Adipocyte (in vitro differentiated cells): ENCODE measurements around the gene MSH3.

Experiments used
- DNase-seq: peaks from one replicate; pipeline ENCODE4 v3.0.0-alpha.2; 2015; ENCODE audit warnings: low read depth
- H3K27me3 ChIP-seq: replicated peaks from 2 replicates; pipeline ENCODE4 v1.7.0; 2013; ENCODE audit warnings: mild to moderate bottlenecking, low read length, moderate library complexity; ENCODE audit not compliant: control insufficient read depth, insufficient read depth
- H3K36me3 ChIP-seq: 2 replicates; pipeline ENCODE4 v1.7.0; 2013; ENCODE audit warnings: low read length, mild to moderate bottlenecking, moderate library complexity; ENCODE audit not compliant: control insufficient read depth, insufficient read depth, severe bottlenecking
- H3K4me1 ChIP-seq: 2 replicates; pipeline ENCODE4 v1.7.0; 2013; ENCODE audit warnings: mild to moderate bottlenecking, low read length, moderate library complexity; ENCODE audit not compliant: control insufficient read depth, insufficient read depth
- H3K4me3 ChIP-seq: 2 replicates; pipeline ENCODE4 v1.7.0; 2013; ENCODE audit warnings: mild to moderate bottlenecking, low read length, moderate library complexity
- H3K9ac ChIP-seq: 2 replicates; pipeline ENCODE4 v1.7.0; 2013; ENCODE audit warnings: mild to moderate bottlenecking, low read length, moderate library complexity
- H3K9me3 ChIP-seq: 2 replicates; pipeline ENCODE4 v1.7.0; 2013; ENCODE audit warnings: mild to moderate bottlenecking, low read length, moderate library complexity; ENCODE audit not compliant: control insufficient read depth

The MSH3 gene

DNA sequence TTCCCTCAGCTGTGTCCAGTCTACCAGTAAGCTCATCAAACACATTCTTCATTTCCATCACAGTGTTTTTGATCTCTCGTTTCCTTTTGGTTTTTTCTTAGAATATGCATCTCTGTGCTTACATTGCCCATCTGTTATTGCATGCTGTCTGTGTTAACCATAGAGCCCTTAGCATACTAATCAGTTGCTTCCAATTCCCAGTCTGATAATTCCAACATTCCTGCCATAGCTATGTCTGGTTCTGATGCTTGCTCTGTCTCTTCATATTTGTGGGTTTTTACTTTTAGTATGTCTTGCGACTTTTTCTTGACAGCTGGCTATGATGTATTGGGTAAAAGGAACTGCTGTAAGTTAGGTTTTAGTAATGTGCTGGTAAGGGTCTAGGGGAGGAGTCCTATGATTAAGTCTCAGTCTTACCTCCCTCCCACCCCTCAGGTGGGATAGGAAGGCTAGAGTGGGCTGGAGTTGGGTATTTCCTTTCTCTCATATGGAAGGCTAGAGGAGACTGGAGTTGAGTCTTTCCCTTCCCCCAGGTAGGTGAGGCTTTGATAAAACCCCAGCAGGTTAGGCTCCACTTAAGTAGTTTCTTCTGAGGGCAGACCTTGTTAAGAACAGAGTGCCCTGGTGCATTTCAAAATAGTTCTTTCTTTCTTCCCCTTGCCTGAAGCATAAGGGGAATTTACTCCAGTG, 206.6 kb downstream of the MSH3 start:
- Histone ChIP-seq H3K4me1 (peaks cover 9% of the 10 kb centered on the region), H3K9ac (no peak overlapping the region), H3K9me3 (peaks cover 3% of the 10 kb centered on the region), H3K27me3 (no peaks in the 10 kb centered on the region), H3K36me3 (no peaks in the 10 kb centered on the region), H3K4me3 (no peak overlapping the region)
- peak; percentile 39 for DNase-seq

DNA sequence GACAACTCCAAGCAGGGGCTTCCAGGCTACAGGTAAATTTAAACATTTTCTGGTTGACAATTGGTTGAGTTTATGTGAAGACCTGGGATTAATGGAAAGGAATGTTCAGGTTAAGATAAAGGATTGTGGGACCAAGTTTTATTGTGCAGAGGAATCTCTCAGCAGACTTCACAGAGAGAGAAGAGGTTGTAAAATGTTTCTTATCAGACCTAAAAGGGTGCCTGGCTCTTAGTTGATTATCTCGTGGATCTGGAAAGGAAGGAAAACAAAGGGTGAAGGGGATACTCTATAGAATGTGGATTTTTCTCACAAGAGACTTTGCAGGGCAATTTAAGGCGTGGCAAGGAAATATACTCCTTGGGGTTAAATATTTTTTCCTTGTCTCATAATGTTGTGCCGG, 209.3 kb downstream of the MSH3 start:
- no peaks in the 10 kb centered on the region for H3K9me3 ChIP-seq
- no peak overlapping the region for H3K4me3 ChIP-seq
- H3K4me1 ChIP-seq = peaks cover 21% of the 10 kb centered on the region
- no peak overlapping the region for H3K9ac ChIP-seq
- DNase-seq = no peak
- H3K36me3 ChIP-seq = no peaks in the 10 kb centered on the region
- H3K27me3 ChIP-seq = no peaks in the 10 kb centered on the region

DNA sequence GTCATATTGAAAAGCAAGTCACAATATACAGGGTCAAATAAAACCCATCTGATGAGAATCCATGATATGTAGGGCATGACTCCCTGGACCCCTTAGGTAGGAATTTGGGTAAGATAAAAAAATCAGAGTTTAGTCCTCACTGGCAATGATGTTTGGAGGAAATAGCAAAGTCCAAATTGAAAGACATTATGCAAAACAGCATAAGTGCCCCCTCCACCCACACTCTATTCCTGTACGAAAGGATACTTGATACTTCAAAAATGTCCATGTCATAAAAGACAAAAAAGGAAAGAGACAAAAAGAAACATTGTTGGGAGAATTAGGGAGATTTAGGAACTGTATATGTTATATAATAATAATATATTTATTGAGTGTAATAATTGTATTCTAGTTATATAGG, 209.7 kb downstream of the MSH3 start:
- H3K36me3 ChIP-seq = no peaks in the 10 kb centered on the region
- H3K27me3 ChIP-seq = no peaks in the 10 kb centered on the region
- H3K4me3 ChIP-seq = no peak overlapping the region
- H3K9me3 ChIP-seq = no peaks in the 10 kb centered on the region
- H3K4me1 ChIP-seq = peaks cover 21% of the 10 kb centered on the region
- no peak overlapping the region for H3K9ac ChIP-seq
- no peak for DNase-seq

DNA sequence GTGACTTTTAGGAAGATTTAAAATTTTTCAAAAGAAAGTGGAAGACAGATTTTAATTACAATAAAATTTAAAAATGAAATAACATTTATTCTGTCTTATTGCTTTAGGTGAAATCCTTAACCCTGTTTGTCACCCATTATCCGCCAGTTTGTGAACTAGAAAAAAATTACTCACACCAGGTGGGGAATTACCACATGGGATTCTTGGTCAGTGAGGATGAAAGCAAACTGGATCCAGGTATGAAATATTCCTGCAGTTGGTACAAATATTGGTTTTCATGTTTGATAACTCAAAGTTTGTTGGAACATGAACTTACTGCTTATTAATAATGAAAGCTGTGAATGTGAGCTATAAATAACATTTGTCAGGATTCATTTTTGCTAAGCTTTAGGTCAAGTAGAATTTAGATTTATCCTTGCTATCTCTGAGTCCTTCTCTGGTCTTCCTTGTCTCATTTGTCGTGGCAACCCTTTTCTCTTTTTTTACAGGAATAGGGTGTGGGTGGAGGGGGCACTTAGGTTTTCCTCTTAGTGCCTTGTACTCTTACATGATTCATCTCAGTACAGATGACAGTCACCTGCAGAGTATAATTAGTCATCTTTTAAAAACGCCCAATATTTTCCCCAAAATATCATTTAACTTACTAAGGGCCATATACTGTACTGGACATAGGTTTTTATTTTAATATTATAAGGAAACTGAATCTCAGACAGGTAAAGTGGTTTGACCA, 210.4 kb downstream of the MSH3 start:
- Histone ChIP-seq H3K27me3 (no peaks in the 10 kb centered on the region), H3K4me1 (peaks cover 21% of the 10 kb centered on the region), H3K9me3 (no peaks in the 10 kb centered on the region), H3K9ac (no peak overlapping the region), H3K4me3 (no peak overlapping the region), H3K36me3 (no peaks in the 10 kb centered on the region)
- no peak for DNase-seq

DNA sequence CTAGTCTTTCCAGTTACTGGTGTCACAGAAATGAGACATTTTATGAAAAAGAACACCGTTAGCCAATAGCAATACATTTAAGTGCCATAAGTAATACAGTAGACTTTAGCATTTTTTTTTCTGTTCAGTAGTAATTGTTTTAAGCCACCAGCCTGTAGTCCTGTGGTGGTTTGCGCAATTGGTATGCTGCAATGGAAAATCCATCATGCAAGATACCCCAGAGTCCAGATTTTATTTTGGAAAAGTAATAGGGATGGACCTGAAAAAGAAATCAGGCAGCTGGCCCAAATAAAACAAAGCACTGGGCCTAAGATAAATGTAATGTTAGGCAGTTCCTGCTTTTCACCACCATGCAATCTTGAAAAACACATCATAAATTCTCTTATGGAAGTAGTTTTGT, 211.1 kb downstream of the MSH3 start:
- Histone ChIP-seq H3K36me3 (no peaks in the 10 kb centered on the region), H3K27me3 (no peaks in the 10 kb centered on the region), H3K9me3 (no peaks in the 10 kb centered on the region), H3K4me1 (peaks cover 24% of the 10 kb centered on the region), H3K4me3 (no peak overlapping the region), H3K9ac (no peak overlapping the region)
- DNase-seq = peak; percentile 40

DNA sequence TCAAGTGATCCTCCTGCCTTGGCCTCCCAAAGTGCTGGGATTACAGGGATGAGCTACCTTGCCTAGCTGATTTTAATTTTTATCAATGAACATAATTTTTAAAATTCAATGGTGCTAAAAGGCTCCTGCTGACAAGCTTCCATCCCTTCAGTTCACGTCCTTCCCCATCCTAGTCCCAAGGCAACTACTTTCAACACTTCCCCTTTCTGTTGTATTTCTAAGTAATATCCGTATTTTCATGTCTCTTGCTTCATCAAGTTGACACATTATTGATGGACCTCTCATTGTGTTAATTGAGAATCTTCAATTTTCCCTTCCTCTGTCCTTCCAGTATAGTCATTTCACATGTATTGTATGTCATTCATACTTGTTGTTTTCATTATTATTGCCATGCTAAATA, 211.9 kb downstream of the MSH3 start:
- no peak overlapping the region for H3K9ac ChIP-seq
- peaks cover 24% of the 10 kb centered on the region for H3K4me1 ChIP-seq
- DNase-seq = no peak
- H3K9me3 ChIP-seq = no peaks in the 10 kb centered on the region
- H3K36me3 ChIP-seq = no peaks in the 10 kb centered on the region
- H3K4me3 ChIP-seq = no peak overlapping the region
- no peaks in the 10 kb centered on the region for H3K27me3 ChIP-seq

DNA sequence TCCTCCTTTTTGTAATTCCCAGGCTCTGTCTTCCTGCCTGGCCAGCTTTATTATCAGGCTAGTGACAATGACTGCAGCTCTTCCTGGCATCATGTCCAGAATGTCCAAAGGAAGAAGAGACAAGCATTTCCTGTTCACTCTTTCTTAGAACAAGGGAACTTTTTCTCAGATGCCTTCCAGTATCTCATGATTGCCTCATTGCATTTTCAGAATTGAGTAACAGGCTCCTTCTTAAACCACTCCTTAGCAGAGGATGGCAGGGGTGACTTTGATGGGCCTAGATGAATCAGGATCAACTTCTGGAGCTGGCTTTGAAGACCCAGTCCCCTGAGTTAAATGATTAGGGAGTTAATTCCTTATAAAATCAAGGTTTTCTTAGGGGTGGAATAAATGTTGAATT, 212.8 kb downstream of the MSH3 start:
- peak; percentile 44 for DNase-seq
- H3K4me1 ChIP-seq = peaks cover 24% of the 10 kb centered on the region
- no peak overlapping the region for H3K9ac ChIP-seq
- H3K9me3 ChIP-seq = no peaks in the 10 kb centered on the region
- no peak overlapping the region for H3K4me3 ChIP-seq
- H3K27me3 ChIP-seq = no peaks in the 10 kb centered on the region
- no peaks in the 10 kb centered on the region for H3K36me3 ChIP-seq

DNA sequence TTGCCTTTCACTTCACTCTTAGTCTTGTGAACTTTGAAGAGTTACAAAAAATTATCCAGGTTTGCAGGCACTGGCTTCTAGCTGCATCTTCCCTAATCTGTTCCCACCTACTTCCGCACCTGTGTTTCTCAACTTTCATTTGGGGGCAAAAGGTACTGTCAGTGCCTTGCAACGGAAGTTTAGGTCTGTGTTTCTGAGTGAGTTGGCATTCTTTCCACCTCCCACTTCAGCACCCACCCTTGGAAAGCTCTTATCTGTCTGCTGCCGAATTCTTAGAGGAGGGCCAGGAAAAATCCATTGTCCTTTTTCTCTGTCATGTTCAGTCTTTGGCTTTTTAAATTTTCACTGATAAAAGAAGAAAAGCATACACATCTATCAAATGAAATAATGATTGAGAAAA, 216.0 kb downstream of the MSH3 start:
- no peak for DNase-seq
- Histone ChIP-seq H3K9me3 (no peaks in the 10 kb centered on the region), H3K36me3 (peaks cover 14% of the 10 kb centered on the region), H3K27me3 (no peaks in the 10 kb centered on the region), H3K4me3 (no peak overlapping the region), H3K4me1 (peaks cover 20% of the 10 kb centered on the region), H3K9ac (no peak overlapping the region)

DNA sequence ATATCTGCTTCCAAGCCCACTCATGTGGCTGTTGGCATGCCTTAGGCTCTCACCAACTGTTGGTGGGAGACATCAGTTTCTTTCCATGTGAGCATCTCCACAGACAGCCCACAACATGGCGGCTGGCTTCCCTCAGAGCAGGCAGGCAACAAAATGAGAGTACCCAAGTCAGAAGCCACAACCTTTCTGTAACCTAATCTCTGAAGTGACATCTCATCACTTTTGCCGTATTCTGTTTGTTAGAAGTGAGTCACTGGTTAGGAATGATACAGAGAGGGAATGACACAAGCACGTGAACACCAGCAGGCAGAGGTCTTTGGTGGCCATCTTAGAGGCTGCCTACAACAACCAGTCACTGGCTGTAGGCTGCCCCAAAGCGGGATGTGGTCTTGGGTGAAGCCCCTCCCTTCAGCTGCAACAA, 217.1 kb downstream of the MSH3 start:
- Histone ChIP-seq H3K9me3 (no peaks in the 10 kb centered on the region), H3K4me3 (no peak overlapping the region), H3K4me1 (peaks cover 14% of the 10 kb centered on the region), H3K36me3 (peaks cover 15% of the 10 kb centered on the region), H3K9ac (no peak overlapping the region), H3K27me3 (no peaks in the 10 kb centered on the region)
- no peak for DNase-seq

DNA sequence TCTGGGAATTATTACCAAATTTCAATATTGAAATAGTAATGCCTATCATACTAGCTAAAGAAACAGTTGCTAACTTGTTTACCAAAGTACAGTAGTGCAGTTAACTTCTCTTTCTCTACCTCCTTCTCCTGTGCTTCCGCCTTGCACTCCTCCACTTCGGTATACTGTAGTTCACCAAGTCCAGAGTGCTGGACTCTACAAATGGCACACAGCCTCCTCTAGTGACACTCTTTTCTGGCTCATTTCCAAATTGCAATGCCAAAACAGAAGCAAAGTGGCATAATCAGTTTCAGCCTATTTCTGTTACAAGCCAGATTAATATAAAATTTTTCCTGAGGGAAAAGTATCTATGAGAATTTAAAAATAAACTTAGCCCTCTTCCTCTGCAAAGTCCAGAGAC, 219.7 kb downstream of the MSH3 start:
- no peak for DNase-seq
- Histone ChIP-seq H3K36me3 (peaks cover 25% of the 10 kb centered on the region), H3K27me3 (no peaks in the 10 kb centered on the region)

DNA sequence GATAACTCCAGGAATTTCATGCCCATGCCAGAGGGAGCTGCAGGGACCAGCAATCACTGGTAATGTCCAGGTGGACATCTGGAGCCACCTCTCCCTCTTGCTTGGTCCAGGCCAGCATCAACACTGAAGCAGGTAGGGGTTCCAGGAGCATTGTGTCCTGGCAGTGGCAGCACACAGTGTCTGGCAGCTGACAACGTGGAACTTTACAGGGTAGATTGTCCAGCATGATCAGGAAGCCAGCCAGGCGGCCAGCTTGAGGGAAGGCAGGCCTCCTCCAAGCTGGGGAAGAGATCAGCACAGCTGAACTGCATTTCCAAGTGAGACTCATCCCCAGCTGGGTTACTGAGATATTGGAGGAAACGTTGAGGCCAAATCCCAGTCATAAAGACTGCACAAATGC, 223.1 kb downstream of the MSH3 start:
- Histone ChIP-seq H3K4me1 (no peaks in the 10 kb centered on the region), H3K27me3 (no peaks in the 10 kb centered on the region), H3K36me3 (peaks cover 26% of the 10 kb centered on the region), H3K4me3 (no peak overlapping the region), H3K9ac (no peak overlapping the region), H3K9me3 (no peaks in the 10 kb centered on the region)
- DNase-seq = no peak

More for the DNA sequence above, 219.7 kb downstream of the MSH3 start:
- H3K4me1 ChIP-seq = peaks cover 3% of the 10 kb centered on the region
- H3K9me3 ChIP-seq = no peaks in the 10 kb centered on the region
- no peak overlapping the region for H3K9ac ChIP-seq
- no peak overlapping the region for H3K4me3 ChIP-seq
